RCC 7860 (cell line): ENCODE data around the gene PLCG2.
"Not testable (repeated sequence)": the region's sequence is repeated elsewhere in the genome, so short reads cannot be mapped to it uniquely, and the experiment has no call there.

Experiments used
- DNase-seq: peaks from one replicate; pipeline ENCODE4 v3.0.0-alpha.2; 2015; ENCODE audit warnings: low spot score
- FAIRE-seq: peaks from 2 replicates; lab custom pipeline; 2012; peaks lifted over from hg19 to GRCh38; lab: Jason Lieb, UNC

The PLCG2 gene

GRCh38 chr16:81752876-81753227 is 26.2 kb upstream of the PLCG2 start:
- FAIRE-seq (no peak), DNase-seq (no peak)

DNA sequence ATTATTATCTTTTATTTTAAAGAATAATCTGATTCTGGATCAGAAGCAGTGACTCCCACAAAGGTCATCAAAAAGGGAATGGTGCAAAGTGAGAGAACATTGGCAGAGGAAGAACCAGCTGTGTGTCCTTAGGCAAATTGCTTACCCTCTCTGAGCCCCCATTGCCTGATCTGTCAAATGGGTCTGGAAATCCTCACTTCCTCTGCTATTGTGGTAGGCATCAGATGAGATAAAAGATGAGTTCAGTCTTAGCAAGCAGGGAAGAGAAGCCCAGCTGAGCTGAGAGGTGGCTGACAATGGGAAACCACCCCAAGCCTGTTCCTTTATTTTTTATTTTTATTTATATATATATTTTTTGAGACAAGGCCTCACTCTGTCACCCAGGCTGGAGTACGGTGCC is 24.2 kb upstream of the PLCG2 start:
- FAIRE-seq: no peak
- DNase-seq: no peak

DNA sequence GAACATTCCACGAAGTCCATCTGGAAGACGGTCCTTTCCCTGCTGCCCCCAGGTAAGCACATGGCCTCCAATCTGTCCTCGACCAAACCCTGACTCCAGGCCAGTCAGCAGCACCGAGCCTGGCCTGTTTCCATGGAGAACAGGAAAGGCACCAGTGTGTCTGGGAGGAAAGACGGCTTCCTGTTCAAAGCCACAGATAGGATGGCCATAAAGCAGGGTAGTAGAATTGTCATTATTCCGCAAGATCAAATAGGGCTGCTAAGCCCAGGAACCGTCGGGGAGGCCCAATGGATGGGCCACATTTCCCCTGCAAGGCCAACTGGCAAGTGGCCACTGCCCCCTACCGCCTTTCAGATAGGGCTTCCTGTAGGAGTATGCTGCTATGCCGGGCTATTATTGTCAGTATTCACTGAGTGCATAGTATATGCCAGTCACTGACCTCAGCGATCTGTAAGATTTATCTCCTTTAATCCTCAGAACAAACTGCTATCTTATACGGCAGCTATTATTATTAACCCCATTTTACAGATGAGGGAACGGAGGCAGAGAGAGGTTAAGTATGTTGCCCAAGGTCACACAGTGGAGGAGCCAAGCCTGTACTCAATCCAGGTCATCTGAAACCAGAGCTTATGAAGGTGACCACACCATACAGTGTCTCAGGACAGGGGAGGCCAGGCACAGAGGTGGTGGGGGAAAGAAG is 23.0 kb upstream of the PLCG2 start:
- no peak for FAIRE-seq
- no peak for DNase-seq

DNA sequence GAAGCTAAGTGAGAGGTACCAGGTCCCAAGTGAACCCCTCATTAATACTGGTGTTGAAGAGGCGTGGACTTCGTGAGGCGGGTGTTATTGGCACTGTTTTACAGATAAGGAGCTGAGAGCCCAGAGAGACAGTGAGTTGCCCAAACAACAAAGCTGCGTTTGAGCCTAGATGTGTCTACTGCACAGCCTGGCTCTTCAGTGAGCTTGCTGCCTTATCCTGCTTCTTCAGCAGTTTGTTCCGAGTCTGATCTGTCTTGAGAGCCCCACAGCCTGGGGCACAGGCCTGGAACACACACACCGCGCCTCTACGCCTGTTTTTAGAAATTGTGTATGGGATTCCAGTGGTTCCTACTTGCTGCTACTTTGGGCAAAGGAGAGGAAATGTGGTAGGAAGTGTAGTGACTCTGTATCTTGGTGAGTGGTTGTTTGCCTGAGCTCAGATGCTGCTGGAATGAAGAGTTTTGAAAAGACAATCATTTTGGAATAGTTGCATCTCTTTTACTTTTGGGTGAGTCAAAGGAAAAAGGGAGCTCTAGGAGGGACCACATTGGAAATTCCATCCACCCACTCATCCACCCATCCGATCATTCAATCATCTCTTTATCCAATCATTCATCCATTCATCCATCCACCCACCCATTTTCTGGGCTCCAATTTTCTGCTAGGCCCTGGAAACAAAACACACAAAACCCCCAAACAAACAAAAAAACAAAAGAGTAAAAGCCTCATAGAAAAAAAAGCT is 22.3 kb upstream of the PLCG2 start:
- DNase-seq: no peak

GRCh38 chr16:81758376-81758775 is 20.7 kb upstream of the PLCG2 start:
- DNase-seq: no peak
- FAIRE-seq: no peak

More for the DNA sequence above, 22.3 kb upstream of the PLCG2 start:
- no peak for FAIRE-seq

DNA sequence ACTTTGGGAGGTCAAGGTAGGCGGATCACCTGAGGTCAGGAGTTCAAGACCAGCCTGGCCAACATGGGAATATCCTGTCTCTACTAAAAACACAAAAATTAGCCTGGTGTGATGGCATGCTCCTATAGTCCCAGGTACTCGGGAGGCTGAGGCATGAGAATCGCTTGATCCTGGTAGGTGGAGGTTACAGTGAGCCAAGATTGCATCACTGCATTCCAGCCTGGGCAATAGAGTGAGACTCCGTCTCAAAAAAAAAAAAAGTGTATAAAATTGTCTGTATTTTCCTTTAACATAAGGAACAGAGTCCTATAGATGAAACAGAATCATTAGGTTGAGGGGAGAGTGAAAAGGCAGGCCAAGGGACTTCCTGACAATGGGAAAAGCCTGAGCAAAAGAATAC is 16.8 kb upstream of the PLCG2 start:
- DNase-seq, FAIRE-seq: not testable (repeated sequence)

GRCh38 chr16:81765111-81765919 is 13.8 kb upstream of the PLCG2 start:
- DNase-seq: no peak
- FAIRE-seq: no peak

GRCh38 chr16:81765969-81766368 is 13.1 kb upstream of the PLCG2 start:
- FAIRE-seq (no peak), DNase-seq (no peak)

DNA sequence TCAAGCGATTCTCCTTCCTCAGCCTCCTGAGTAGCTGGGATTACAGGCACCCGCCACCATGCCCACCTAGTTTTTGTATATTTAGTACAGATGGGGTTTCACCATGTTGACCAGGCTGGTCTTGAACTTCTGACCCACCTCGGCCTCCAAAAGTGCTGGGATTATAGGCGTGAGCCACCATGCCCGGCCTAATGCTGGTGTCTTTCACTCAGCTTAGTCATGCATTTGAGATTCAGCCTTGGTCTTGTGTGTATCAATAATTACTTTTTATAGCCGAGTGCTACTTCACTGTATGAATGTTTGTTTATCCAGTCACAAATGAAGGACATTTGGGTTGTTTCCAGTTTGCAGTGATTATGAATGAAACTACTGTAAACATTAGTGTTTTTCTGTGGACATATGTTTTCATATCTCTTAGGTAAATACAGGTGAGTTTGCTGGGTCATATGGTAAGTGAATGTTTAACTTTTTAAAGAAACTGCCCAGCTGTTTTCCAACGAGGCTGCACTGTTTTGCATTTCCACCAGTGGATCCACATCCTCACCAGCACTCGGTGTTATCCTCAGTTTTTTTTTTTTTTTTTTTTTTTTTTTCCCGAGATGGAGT is 11.0 kb upstream of the PLCG2 start:
- FAIRE-seq (no peak), DNase-seq (no peak)

- no peak for DNase-seq
- no peak for FAIRE-seq
Measured at GRCh38 chr16:81770008-81770407, 9.1 kb upstream of the PLCG2 start.

DNA sequence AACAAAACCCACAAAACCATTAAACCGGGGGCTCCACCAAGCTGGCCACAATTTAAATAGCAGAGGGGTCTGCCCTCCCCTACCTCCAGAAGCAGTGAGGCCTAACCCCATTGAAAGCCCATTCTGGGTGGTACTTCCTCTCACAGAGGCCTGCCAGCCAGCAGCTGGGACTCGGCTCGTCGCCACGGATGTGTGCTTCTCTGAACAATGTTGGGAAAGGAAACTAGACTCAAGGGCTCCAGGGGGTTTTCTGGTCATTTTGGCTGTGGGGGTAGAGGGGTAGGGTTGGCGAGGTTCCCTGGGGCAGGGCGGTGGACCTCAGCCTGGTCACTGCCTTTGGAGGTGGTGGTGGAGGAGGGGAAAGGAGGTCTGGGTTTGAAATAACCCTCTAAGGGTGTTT is 4.7 kb upstream of the PLCG2 start:
- DNase-seq (no peak), FAIRE-seq (no peak)

- FAIRE-seq (no peak), DNase-seq (no peak)
Measured at GRCh38 chr16:81775570-81775969, 3.5 kb upstream of the PLCG2 start.

- DNase-seq (no peak), FAIRE-seq (no peak)
Measured at GRCh38 chr16:81778231-81778630, 860 bp upstream of the PLCG2 start.

DNA sequence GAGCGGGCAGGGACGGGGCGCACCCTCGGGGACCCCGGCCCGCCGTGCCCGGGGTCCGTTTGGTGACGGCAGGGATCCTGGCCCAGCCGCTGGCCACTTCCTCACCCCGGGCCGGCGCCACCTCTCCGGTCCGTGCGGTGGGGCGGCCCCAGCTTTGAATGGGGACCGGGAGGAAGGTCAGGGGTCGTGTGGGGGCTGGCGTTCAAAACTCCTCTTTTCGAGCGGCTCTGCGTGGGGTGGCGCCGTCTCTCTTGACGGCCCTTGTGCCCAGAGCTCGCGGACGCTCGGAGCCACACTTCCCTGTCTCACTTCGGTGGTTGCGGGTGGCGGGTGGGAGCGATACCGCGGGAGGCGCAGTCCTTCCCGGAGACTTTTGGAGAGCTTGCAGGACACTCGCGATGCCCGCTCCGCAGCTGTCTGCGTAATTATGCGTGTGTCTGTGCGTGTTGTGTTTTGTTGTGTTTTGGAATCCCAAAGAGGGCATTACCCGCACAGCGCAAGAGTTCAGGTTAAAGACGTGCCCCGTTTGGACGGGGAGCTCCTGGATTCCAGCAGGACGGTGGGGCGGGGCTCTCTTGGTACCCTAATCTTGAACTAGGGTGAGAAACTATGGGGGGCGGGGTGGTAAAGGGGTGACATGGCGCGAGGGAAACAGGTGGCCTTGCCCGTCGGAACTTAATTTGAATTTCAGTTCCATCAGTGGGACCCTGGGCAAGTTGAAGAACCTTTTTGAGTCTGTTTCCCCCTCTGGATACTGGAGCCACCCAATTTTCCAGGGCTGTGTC is 637 bp downstream of the PLCG2 start:
- DNase-seq (no peak), FAIRE-seq (no peak)

DNA sequence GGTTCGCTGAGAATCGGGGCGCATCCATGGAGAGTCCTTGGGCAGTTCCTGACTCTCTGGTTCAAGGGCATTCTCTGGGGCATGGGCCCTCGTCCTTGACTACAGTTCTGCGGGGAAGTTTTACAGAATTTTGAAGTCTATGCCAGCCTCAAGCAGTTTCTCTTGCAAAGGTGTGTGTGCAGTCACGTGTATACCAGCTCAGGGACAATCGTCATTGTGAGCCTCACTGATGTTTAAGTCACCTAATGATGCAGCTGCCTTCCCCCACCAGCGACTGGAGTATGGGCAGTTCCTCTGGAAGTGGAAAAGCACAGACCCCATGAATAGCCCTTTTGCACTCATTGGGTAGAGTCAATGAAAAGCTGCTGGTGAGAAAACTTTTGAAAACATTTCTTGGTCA is 1.3 kb downstream of the PLCG2 start:
- FAIRE-seq (no peak), DNase-seq (no peak)

GRCh38 chr16:81782236-81782635 is 3.1 kb downstream of the PLCG2 start:
- FAIRE-seq (no peak), DNase-seq (no peak)

GRCh38 chr16:81784072-81784795 is 5.1 kb downstream of the PLCG2 start:
- no peak for FAIRE-seq
- no peak for DNase-seq

DNA sequence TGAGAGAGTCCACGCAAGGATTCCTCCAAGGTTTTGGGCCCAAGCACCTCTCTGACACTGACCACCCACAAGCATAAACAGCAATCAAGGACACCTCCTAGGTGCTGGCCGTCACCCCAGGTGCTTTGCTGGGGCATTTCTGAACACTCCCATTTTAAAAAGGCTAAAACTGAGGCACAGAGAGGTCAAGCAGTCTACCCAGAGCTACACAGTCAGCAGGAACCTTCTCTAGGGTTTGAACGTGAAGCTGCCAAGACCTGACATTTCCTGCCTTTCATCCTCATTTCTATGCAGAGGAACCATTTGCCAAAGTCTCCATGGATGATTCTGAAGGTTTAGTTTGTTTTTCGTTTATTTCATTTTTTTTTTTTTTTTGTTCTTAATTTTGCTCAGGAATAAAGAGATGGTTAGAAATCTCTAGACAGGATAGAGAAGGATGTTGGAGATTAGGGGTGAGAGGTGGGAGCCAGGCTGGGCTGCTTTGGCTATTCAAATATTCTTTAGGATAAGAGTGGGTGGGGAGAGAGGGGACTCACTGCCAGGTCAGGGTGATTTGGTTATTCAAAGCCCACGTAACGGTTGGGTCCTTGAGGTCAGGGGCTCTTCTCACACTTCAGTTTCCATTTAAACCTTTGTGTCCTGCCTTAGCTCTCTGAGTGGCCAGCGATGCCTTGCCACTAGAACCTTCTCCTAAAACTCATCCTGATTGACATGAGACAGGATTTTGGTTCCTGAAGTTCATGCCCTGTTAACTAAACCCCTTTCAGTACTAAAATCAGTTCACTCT is 6.2 kb downstream of the PLCG2 start:
- no peak for FAIRE-seq

DNA sequence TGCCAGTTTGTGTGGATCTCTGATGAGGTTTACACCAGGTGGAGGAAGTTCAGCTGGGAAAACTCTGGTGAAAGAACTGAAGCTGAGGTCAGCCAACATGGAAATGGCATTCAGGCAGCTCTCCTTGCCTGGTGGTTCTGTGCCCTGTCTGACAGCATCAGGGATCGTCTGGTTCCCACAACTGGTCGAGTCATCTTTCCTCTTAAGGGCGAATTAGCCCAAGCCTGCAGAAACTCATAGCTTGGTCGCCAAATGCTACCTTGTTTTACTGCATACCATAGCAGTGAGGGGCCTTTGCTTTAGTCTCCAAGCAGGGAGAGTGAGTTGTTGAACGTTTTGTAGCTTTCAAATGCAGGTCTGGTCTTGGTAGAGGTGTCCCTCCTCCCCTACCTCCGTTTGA is 7.2 kb downstream of the PLCG2 start:
- no peak for DNase-seq
- FAIRE-seq: no peak

More for the DNA sequence above, 6.2 kb downstream of the PLCG2 start:
- DNase-seq: no peak
